ENCODE results near the gene GTF2H2C. TPM values are rescaled to one million over a fixed set of nuclear protein-coding genes. Genes with fewer than 3 reads are reported as not detected.

The GTF2H2C gene
- total and polyA plus RNA-seq, 2 of the 4 experiments (the other 2 are of a cell fraction) = 16.9 to 32.8 TPM

- Histone ChIP-seq H3K79me1 (ENCODE audit: low read depth in 1 of 2, low read length in 2 of 2) (no peaks in the 10 kb centered on the region), H2BK15ac (ENCODE audit: low read depth, low read length) (no peak overlapping the region), H3K4ac (ENCODE audit: low read depth, low read length) (no peak overlapping the region), H3K23ac (ENCODE audit: low read depth, low read length) (0 out of 2 replicates have a peak overlapping the region, but pooled peaks have one; percentile 56), H3K9me3 (ENCODE audit: control insufficient read depth, insufficient read depth, low read length) (no peaks in the 10 kb centered on the region), H2BK5ac (ENCODE audit: low read depth, low read length, poor library complexity, severe bottlenecking) (no peak overlapping the region), H2AFZ (replicated peaks; ENCODE audit: low read length, poor library complexity) (no peak overlapping the region), H3K27me3 (ENCODE audit: control insufficient read depth, insufficient read depth, low read length) (no peaks in the 10 kb centered on the region), H3K9me1 (ENCODE audit: insufficient read depth, low read length) (no peaks in the 10 kb centered on the region), H4K8ac (ENCODE audit: low read depth in 2 of 2, low read length in 2 of 2) (no peak overlapping the region), H3K9ac (ENCODE audit: low read depth, low read length) (no peak overlapping the region), H3K14ac (replicated peaks; ENCODE audit: low read depth, low read length) (0 out of 2 replicates have a peak overlapping the region, but pooled peaks have one; percentile 76), H3K27ac (ENCODE audit: insufficient read depth, low read length) (no peak overlapping the region), H4K20me1 (ENCODE audit: insufficient read depth, low read length) (no peaks in the 10 kb centered on the region), H3K4me3 (ENCODE audit: insufficient read depth, low read depth, low read length) (no peak overlapping the region), H2BK20ac (ENCODE audit: low read depth, low read length) (no peak overlapping the region; the same call in 1 of the 2 replicates), H4K5ac (ENCODE audit: low read depth, low read length) (no peak overlapping the region), H3K4me1 (ENCODE audit: control insufficient read depth, insufficient read depth, low read length) (peaks cover 11% of the 10 kb centered on the region), H3K18ac (ENCODE audit: low read depth, low read length) (no peak overlapping the region), H4K91ac (ENCODE audit: insufficient read depth, low read depth, low read length) (no peak overlapping the region), H3K36me3 (ENCODE audit: control insufficient read depth, insufficient read depth, low read length) (no peaks in the 10 kb centered on the region), H2AK5ac (ENCODE audit: low read depth, low read length) (no peak overlapping the region), H2BK120ac (ENCODE audit: low read depth, low read length) (no peak overlapping the region), H3K4me2 (ENCODE audit: low read depth, low read length) (peak overlapping the region; percentile 38; the same call in 1 of the 2 replicates), H2AK9ac (replicated peaks; ENCODE audit: low read depth, low read length, poor library complexity) (no peak overlapping the region), H3K56ac (ENCODE audit: extremely low read depth, insufficient read depth, low read length) (no peak overlapping the region)
- BruUV-seq (replicated peaks) = no TSS peak
- DNase-seq = peak; percentile 40
- intact Hi-C loops (cut with micrococcal nuclease) (no loop called here), in situ Hi-C loops (cut with MboI; ENCODE audit: low sequenced_read_pairs) (no loop called here), dilution Hi-C loops (cut with HindIII; ENCODE audit: low sequenced_read_pairs, unreplicated experiment) (no loop called here)
- ChIA-PET CTCF (interaction anchor here (1.0 kb wide), 1 partner anchor 21 kb away, joined by 7 read pairs; no protein-coding TSS in a partner anchor), POLR2A (ENCODE audit: unreplicated experiment) (no interaction called here)
- peak; percentile 38 for ATAC-seq (ENCODE audit: low read depth)
- no CpG with 5 or more reads among the region's 4 CpGs for WGBS, 2 experiments (ENCODE audit: extremely low coverage in 2 of 2, insufficient read length in 1 of 2)
- no peak for TF ChIP-seq CEBPB (IDR thresholded peaks at IDR 0.05; ENCODE audit: low read depth, low read length)
- TF ChIP-seq RAD21 (IDR thresholded peaks at IDR 0.05; ENCODE audit: low read length) = no peak
- no peak for TF ChIP-seq POLR2A (IDR thresholded peaks at IDR 0.05; ENCODE audit: low read depth, low read length)
- no peak for TF ChIP-seq CHD1 (IDR thresholded peaks at IDR 0.05; ENCODE audit: low read depth, low read length)
- no peak for TF ChIP-seq BHLHE40 (IDR thresholded peaks at IDR 0.05; ENCODE audit: low read depth, low read length)
- TF ChIP-seq MXI1 (IDR thresholded peaks at IDR 0.05; ENCODE audit: borderline replicate concordance, low read depth, low read length) = no peak
- TF ChIP-seq RCOR1 (IDR thresholded peaks at IDR 0.05; ENCODE audit: insufficient replicate concordance, low read length) = no peak
- no peak for TF ChIP-seq MAFK (IDR thresholded peaks at IDR 0.05; ENCODE audit: low read depth, low read length)
- TF ChIP-seq MAZ (IDR thresholded peaks at IDR 0.05; ENCODE audit: borderline replicate concordance, low read depth, low read length) = no peak
- TF ChIP-seq RFX5 (IDR thresholded peaks at IDR 0.05; ENCODE audit: low read depth, low read length) = no peak
- no peak for TF ChIP-seq FOS (IDR thresholded peaks at IDR 0.05; ENCODE audit: low read depth, low read length)
- no peak for TF ChIP-seq ELK1 (IDR thresholded peaks at IDR 0.05; ENCODE audit: borderline replicate concordance, low read depth, low read length)
- no peak for TF ChIP-seq USF2 (IDR thresholded peaks at IDR 0.05; ENCODE audit: low read depth, low read length)
- TF ChIP-seq CTCF (conservative IDR thresholded peaks at IDR 0.05; ENCODE audit: low read depth, low read length) = no peak
- no peak for TF ChIP-seq SMC3 (IDR thresholded peaks at IDR 0.05; ENCODE audit: low read depth, low read length)
These were observed 42.2 kb upstream of the GTF2H2C start for GRCh38 chr5:69517763-69518212.

Measured in IMR-90 (cell line).